NB4 (cell line): ENCODE results near the gene BARHL1.

ENCODE experiments used
- POLR2A ChIP-seq: IDR thresholded peaks from 2 replicates; pipeline ENCODE4 v1.6.1; 2011; ENCODE audit warnings: mild to moderate bottlenecking; ENCODE audit not compliant: insufficient read length; ENCODE audit errors: extremely low read depth
- TF ChIP-seq, protein P1 (sequence below): IDR thresholded peaks from one replicate; pipeline ENCODE4 v1.5.1; 2012; ENCODE audit warnings: low read depth, low read length

DNA sequence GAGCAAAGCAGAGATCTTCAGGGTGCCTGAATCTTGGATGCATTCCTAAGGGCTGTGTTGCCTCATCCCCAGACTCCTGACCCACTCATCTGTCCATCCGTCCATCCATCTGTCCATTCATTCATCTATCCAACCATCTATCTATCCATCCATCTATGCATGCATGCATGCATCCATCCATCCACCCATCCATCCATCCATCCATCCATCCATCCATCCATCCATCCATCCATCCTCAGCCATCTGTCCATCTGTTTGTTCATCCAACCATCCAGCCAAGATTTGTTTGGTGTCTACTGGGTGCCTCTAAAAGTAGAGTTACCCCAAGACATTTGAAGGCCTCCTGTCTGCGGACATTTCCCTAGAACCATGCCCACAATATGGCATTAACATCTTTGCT lies 27.7 kb upstream of the BARHL1 start:
- no peak for TF ChIP-seq POLR2A
- TF ChIP-seq, protein P1, sequence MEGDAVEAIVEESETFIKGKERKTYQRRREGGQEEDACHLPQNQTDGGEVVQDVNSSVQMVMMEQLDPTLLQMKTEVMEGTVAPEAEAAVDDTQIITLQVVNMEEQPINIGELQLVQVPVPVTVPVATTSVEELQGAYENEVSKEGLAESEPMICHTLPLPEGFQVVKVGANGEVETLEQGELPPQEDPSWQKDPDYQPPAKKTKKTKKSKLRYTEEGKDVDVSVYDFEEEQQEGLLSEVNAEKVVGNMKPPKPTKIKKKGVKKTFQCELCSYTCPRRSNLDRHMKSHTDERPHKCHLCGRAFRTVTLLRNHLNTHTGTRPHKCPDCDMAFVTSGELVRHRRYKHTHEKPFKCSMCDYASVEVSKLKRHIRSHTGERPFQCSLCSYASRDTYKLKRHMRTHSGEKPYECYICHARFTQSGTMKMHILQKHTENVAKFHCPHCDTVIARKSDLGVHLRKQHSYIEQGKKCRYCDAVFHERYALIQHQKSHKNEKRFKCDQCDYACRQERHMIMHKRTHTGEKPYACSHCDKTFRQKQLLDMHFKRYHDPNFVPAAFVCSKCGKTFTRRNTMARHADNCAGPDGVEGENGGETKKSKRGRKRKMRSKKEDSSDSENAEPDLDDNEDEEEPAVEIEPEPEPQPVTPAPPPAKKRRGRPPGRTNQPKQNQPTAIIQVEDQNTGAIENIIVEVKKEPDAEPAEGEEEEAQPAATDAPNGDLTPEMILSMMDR: no peak
